Eye (tissue), 1 donor: ENCODE results near the gene ACSF3.
"Not testable (repeated sequence)": the region's sequence is repeated elsewhere in the genome, so short reads cannot be mapped to it uniquely, and the experiment has no call there.

ENCODE experiments used
- DNase-seq: peaks from one replicate; pipeline ENCODE4 v3.0.0-alpha.2; 2015

Gene ACSF3

DNA sequence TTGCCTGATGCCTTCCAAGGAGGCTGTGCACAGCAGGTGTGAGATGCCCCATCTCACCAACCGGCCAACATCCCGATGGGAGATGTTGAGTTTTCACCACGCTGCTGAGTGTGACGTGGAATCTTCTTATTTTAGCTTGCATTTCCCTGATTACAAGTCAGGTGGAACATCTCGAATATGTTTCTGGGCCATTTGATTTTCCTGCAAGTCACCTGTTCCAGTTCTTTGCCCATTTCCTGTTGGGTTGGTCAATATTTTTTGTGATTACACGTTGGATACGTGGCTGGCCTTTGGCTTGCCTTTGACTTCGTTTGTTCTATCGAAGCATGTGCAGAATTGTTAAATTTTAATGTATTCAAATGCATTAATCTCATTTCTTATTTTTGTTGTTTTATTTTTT lies 69.6 kb downstream of the ACSF3 start:
- no peak for DNase-seq

DNA sequence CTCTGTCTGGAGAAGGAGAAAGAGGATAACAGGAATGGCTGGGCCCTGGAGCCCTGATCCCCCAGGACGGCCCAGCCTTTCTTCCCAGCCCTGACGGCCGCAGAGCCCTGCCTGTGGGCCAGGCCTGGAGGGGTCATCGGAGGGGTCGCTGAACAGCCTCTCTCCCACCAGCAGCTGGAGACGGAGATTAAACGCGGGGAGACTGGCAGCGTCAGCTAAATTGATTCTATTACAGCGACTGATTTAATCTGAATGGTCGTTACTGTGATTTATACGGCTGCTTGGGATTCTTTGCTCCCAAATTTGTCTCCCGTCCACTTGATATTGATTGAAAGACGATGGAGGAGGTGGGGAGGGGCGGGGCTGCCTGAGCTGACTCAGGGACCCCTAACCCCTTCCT lies 70.8 kb downstream of the ACSF3 start:
- no peak for DNase-seq

DNA sequence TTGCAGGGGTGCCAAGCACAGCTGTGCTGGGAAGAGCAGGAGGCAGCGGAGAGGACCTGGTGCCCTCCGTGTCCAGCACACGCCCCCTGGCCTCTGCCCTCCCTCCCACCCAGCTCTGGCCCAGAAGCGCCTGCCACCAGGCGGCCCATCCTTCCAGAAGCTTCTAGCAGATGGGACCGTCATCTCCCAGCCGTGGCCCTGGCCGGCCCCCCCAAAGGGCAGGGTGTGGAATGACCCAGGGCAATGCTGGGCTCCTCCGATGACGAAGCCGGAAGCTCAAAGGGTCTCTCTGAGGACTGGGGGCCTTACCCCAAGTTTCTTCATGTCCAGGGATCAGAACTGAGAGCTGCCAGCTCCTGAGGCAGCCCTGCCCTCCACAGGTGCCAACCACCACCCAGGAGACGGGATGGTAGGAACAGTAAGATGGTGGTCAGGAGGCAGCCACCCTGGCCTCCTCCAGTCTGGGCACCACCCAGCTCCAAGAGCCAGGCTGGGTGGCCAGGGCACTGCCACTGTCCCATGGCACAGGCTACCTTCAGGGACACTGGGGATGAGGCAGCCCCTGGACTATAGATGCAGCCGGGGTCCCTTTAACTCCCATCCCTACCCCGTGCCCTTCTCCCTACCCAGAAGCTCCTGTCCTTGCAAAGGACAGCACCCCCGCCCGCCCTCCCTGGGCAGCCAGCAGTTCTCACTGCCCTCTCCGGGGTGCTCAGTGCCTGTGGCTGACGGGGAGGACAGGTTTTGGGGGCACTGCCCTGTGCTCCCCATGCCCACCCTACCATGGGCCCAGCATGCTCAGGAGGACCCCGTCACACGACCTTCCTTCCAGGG lies 71.4 kb downstream of the ACSF3 start:
- DNase-seq, result no peak

DNA sequence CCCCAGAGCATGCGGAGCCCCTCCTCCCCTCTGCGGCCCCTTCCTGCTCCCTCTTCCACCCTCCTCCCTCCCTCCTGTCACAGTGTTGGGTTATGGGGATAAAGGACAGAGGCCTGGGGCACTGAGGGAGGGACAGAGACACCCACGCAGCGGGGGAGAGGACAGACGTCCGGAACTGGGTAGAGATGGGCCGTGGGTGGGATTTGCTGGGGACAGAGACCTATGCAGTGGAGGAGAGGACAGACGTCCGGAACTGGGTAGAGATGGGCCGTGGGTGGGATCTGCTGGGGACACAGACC lies 72.0 kb downstream of the ACSF3 start:
- not testable (repeated sequence) for DNase-seq

DNA sequence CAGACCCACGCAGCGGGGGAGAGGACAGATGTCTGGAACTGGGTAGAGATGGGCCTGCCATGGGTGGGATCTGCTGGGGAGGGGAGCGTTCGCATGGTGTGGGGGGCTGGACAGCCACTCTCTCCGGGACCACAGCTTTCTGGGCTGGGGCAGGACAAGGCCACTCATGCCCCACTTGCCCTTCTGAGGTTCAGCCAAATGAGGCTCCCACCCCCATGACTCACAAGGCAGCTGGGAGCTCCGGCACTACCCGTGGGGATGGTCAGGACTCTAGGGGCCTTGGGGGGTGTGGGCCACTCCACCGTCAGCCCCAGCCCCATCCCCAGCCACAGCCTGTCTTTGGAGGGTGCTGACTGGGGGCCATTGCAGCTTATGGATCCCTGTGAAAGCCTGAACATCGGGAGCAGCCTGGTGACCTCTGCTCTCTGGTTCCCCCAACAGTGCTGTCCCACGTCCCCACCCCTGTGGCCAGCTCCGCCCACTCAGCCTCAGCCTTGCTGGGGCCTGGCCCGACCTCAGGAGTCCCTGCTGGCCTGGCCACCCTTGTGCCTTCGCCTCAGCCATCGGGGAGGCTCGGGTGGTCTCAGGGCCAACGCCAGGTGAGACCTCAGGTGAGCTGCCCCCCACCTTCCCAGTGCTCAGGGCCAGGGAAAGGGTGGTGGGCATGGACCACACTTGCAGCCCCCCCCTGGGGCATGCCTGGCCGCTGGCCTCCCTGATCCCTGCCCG lies 73.2 kb downstream of the ACSF3 start:
- no peak for DNase-seq

DNA sequence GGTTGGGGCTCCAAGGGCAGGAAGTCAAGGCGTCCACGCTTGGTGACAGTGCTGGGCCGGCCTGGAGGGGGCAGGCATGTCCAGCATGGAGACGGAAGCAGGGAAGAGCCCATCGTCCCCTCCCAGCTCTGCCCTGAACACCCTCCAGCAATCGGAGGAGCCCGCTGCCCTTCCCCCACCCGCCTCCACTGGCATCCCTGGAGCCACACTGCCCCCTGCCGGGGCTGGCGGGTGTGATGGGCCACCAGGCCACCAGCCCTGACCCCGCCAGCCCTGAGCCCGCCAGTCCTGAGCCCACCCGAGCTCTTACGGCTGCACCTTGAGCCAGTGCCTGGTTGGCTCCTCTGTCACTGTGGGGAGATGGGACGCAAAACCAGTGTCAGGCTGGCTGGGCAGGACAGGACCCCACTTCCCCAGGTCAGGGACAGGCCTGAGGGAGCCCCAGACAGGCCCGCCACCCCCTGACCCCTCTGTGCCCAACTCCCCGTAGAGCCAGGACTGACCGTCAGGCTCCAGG lies 73.8 kb downstream of the ACSF3 start:
- DNase-seq, result peak; percentile 94

DNA sequence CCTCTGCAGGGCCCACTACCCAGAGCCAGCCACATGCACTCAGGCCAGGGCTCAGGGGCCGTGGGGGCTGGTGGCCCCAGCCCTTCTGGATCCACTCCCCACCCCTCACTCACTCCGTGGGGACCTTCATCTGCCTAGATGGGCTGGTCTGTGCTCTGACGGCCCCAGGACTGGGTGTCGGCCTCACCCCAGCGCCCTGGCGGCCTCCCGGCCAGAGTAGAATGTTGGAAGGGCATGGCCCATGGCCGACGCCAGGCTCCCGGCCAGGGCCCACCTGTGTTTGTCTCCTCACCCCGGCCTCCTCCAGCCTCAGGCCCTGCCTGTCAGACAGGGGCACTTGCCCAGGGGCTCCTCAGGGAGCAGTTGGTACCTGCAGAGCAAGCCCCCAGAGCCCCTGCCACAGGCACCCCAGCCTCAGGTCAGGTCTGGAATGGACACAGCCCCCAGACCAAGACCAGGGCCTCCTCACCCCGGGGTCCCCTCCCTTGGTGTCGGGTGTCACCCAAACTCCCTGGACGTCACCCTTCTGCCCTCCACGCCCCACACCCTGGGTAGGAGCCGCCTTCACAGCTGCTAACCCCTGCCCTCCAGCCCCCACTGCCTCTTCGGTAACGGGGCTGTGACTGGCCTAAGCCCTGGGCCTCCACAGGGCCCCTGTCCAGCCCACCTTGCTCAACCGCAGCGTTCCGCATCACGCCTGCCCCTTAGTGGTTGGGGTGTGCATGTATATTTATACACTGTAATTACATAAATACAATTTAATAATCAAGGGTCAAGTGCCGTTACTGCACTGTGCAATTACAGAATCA lies 74.9 kb downstream of the ACSF3 start:
- no peak for DNase-seq

DNA sequence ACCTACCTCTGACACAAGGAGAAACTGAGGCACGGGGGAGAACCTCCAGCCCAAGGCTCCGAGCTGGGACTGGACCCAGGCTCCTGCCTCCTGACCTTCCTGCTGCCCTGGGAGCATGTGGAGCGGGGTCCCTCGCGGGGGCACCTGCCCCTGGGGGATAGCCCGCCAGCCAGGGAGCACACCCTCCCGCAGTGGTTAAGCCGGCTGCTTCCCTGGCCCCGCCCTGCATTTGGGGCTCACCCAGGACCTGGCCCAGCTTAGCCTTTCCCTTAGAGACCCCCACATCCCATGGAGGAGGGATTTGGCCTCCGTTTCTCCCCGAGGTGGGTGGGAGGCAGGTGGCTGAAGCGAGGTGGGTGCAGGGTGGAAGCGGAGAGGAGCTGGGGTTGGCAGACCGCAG lies 76.1 kb downstream of the ACSF3 start:
- no peak for DNase-seq

DNA sequence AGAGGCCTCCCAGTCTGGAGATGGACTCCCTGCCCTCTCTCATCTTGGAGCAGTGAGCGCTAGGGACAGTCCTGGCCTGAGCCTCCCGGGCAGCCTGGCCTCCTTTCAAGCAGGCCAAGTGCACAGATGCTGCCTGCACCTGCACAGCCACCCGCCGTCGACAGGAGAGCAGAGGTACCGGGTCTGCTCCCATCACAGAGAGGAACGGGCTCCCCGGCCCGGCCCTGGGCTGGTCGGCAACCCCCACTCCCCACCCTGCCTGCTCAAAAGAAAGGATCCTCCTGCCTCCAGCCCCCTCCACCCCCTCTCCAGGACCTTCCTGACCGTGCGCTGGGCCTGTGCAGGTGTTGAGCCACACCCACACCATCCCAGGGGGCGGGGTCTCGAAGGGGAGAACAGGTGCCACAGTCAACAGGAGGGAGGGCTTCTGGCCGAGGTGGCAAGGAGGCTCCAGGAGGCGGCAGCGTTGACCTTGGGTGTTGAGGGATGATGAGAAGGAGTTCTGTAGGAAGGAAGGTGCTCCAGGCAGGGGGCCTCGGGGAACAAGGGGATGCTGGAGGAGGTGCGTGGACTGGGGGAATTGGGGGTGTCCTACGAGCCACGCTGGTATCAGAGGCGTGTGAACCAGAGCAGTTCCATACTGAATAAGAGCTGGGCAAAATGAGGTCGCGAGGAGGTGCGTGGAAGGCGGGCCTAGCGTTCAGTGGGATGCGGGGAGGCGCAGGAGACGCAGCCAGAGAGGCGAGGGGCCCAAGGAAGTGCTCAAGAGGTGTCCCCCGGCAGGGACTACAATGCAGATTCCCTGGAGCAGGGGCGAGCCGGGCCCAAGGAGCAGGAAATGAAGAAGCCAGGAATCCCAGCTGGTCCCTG lies 76.9 kb downstream of the ACSF3 start:
- peak; percentile 49 for DNase-seq

DNA sequence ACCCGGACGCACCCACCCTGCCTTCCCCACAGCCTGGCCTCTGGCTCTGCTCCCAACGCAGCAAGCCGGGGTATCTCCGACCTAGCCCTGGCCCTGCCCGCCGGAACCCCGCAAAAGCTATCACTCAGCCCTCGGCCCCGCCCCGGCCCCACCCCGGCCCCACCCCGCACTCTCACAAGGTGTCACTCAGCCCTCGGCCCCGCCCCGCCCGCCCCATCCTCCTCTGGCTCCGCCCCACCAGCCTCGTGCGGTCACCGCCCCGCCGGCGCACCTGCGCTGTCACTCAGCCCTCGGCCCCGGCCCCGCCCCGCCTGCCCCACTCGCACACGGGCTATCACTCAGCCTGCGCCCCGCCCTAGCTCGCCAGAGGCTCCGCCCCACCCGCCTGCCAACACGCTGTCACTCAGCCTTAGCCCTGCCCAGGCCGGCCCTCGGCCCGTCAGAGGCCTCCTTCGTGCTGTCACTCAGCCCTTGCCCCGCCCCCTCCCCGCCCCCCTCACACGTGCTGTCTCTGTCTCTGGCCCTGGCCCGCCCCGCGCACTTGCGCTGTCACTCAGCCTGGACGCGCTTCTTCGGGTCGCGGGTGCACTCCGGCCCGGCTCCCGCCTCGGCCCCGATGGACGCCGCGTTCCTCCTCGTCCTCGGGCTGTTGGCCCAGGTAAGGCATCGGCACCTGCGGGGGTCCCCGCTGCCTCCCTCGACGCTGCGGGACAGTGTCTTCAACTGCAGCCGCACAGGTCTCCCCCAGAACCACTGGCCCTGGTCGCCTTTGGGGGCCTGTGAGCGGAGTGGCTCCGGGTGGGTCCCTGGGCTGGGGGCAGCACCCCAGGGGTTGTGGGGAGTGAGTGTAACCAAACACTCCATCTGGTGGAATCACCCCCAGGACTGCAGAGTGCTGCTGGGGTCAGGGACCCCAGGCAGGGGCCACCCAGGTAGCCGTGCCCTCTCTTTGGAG lies 77.8 kb downstream of the ACSF3 start, which contains the start of gene CDH15:
Gene CDH15, plus strand, starts transcription at position 533 of the 955 bp plus-strand sequence. Its CDS starts 84 bp downstream, at position 617.
- peak; percentile 97 for DNase-seq

DNA sequence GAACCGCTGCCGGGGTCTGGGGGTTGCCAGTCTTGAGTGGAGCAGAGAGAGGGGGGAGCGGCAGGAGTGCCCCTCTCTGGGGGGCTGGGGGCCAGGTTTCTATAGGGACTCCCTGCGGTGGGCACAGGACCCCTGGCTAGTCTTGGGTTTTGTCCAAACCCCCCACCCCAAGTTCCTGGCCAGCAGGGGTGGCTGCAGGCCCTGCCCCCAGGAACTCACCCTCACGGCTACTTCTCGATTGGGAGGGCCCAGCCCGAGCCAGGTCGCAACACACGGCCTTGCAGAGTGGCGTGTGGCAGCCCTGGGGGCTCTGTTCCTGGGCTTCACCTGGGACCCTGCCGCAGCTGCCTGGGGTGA lies 78.5 kb downstream of the ACSF3 start:
- no peak for DNase-seq

DNA sequence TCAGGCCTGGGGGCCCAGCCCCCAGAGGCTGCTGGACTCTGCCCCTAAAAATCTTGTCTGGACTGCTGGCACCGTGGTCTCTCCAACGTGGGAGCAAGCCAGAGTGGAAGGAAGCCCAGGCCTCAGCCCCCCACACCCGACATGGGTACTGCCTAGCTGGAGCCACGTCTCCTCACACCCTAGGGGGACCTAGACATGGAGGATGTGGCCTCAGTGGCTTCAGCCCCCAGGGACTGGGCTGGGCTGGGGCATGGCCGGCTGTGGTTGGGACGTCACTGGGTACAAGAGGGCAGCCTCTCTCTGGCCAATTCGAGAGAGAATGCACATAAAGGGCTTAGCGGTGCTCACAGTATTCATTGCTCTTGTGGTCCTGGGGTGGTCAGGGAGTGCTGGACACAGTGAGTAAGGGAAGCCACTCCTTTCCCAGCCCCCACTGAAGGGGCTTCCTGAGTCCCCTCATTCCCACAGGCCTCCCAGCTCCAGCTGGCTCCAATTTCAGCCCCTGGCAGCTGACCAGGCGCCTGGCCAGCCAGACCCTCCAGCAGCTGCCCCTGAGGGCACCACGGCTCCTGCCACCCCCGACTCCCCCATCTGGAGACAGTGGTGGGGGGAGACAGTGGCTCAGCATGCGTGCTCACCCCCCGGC lies 79.0 kb downstream of the ACSF3 start:
- no peak for DNase-seq

DNA sequence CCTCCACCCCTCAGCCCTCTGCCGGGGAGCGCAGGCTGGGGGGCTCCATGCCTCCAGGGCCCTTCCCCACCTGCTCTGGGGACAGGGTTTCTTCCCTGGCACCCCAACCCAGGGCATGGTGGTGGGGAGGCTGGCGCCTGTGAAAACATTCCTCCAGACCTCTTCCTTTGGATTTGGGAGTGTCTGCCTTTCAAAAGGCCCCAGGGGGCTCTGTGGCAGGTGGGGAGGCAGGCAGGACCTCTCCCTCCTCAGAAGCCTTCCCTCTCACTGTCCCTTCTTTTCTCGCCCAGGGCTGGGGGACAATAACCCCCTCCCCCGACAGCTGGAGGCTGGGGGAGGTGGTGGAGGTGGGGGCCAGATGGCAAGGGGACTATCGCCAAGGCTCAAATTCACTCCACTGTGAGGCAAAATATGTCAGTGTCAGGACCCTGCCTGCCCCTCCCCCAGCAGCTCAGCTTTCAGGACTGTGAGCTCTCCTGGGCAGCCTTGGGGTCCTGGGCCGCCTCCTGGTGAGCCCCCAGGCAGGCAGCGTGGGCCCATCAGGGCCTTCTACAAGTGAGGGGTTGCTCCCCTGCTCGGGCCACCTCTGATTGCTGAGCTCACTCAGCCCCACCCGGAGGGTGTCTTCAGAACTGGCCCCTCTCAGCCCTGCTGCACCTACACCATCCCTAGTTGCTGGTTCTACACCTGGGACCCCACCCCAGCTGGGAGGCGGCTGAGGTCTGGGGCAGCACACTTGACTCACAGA lies 79.7 kb downstream of the ACSF3 start:
- DNase-seq, result no peak

DNA sequence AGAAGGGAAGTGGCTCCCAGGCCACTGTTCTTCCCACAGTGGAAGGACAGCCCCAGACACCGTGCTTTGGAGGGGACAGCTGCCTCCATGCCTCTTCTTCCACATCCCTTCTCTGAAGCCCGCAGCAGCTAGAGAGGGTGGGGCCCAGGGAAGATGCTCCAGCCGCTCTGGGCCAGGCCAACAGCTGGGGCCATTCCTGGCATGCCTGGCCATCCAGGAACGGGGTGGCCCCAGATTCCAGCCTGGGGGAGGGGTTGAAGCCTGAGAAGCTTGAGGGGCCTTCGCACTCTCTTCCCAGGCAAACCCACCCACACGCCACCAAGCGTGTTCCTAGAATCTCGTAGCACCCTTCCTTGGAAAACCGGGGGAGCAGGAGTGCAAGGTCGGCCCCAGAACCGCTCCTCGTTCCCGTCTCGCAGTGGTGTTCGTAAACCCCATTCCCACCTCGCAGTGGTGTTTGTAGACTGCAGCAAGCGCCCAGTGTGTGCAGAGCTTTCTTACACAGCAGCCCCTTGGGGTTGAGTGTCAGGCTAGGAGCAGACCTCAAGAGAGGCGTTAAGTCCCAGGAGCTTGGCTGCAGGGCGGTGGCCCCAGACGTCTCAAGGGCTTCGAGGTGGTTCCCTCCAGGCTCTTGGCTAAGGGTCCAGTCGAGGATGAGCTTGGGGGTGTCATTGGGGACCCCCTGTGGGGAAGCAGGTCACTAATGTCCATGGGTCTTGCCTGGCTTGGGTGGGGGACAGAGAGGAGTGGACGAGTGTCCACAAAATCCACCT lies 80.6 kb downstream of the ACSF3 start:
- no peak for DNase-seq

DNA sequence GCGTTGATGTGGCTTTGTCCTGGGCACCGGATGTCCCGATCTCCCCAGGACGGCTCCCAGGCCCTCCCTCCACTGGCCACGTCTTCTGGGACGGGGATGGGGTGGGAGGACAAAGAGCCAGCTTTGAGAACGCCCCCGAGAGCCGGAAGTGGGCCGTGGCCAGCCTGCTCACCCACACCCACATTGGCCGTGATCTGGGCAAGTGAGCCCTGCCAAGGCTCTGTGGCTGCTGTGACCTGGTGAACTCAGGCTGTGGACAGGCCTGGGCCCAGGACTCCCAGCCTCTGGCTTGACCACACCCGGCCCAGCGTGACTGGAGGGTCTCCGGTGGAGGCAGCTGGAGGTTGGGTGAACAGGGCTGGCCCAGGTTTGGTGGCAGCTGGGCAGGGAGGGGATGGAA lies 81.2 kb downstream of the ACSF3 start:
- DNase-seq, result no peak

DNA sequence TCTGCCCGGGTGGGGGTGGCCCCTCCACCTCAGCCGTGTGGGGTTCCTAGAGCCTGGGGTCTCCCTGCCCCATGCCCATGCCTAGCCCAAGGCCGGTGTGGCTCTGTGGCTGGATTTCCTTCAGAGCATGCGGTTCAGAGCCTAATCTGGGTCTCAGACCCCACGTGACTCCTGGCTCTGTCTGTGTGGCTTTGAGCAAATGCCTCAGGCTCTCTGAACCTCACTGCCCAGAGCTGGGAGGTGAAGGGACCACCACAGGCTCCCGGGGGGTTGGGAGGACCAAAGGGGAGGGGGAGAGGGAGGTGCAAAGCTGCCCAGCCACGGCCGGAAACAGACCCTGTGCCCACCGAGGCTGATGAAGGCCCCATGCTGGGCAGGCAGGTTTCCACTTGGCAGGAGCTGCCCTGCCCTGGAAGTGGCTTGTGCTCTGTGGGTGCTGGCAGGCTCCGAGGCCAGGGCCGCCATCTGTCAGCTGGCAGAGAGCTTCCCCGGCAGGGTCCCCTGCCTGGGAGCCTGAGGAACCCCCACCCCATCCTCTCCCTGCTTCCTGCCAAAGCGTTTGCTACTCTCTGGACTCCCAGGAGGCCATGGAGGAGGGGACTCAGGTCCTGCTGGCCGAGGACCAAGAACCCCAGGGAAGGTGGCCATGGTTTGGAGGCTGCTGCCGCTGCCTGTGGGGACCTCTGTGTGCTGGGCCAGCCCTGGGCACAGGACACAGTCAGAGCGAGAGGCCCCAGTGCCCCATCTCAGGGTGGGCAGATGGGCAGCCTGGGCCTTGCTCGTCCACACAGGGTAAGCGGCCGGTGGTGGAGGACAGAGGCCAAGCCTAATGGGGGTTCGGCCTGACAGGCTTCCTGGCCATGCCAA lies 81.9 kb downstream of the ACSF3 start:
- no peak for DNase-seq

DNA sequence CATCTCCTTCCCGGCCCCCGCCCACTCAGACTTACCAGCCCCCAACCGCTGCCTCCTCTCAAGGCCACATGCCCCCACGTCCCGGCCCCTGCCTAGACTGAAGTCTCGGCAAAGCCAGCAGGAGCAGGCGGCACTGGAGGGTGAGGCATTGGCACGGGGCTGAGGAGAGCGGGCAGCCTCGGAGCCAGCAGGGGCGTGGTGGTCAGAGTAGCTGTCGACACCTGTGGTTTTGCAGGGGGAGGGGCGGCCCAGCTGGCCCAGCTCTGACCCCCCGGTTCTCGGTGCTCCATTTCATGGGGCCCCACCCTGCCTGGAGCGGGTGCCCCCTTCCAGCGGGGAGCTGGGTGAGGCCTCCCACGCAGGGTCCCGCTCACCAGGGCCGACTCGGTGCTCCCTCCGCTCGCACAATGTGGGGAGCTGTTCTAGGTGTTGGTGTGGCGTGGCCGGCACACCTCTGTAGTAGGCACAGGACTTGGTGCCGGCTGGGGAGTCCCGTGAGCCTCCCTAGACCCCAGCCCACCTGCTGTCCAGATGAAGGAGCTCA lies 82.6 kb downstream of the ACSF3 start:
- no peak for DNase-seq

DNA sequence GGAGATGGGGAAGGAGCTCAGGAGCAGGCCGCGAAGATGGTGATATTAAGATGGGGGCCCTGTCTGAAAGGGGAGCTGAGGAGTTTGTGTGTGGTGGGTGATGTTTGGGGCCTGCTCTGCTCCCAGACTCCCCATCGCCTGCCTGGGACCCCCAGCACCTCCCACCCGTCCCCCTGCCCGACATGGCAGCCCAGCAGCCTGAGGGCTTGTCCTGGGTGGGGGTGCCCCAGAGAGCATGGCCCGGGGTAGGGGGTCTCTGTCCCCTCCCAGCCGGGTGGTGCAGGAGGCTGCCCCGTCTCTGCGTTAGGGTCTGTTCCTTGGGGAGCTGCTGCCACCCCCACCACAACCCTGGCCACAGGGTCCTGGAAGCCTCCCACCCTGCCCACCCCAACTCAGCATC lies 83.1 kb downstream of the ACSF3 start:
- no peak for DNase-seq
